ENCODE results near the gene AP1G2. TPM values are rescaled to one million over a fixed set of nuclear protein-coding genes. Genes with fewer than 3 reads are reported as not detected.

The AP1G2 gene
- total and polyA plus RNA-seq, 2 donors (not counting 1 experiment from before 2014, with no cell fraction given) = 648 to 1,185 TPM

- H3K4me2 ChIP-seq (replicated peaks; ENCODE audit: low read depth, low read length, poor library complexity, severe bottlenecking) = no peak overlapping the region
- DNase-seq (no peak), ATAC-seq (ENCODE audit: low read depth) (no peak)
- no peak overlapping the region for H3K4me3 ChIP-seq (ENCODE audit: control extremely low read depth in 1 of 5, extremely low read depth in 1 of 5, insufficient read depth in 1 of 5, low read depth in 2 of 5, low read length in 4 of 5)
- no peaks in the 10 kb centered on the region for H3K36me3 ChIP-seq (replicated peaks in 1 of 2; ENCODE audit: control extremely low read depth in 1 of 2, control insufficient read depth in 1 of 2, extremely low read depth in 1 of 2, insufficient read depth in 2 of 2, low read length in 1 of 2)
- ChIA-PET POLR2A (no interaction called here), CTCF (interaction anchor here (2.4 kb wide), 1 partner anchor 9 kb away, joined by 12 read pairs; no protein-coding TSS in a partner anchor)
- H3K4me1 ChIP-seq (ENCODE audit: control insufficient read depth in 2 of 2, insufficient read depth in 2 of 2, low read length in 2 of 2) = peaks cover 20 to 27% of the 10 kb centered on the region in 2 donors
- TF ChIP-seq CTCF (IDR thresholded peaks at IDR 0.05) (no peak), EZH2 (IDR thresholded peaks at IDR 0.05; ENCODE audit: borderline replicate concordance, insufficient read depth, low read depth, low read length, poor library complexity, severe bottlenecking) (no peak)
- H3K9ac ChIP-seq (ENCODE audit: low read length) = no peak overlapping the region
- no peaks in the 10 kb centered on the region for H4K20me1 ChIP-seq (ENCODE audit: control insufficient read depth, insufficient read depth, low read length, poor library complexity, severe bottlenecking)
- 95% methylated on average over 19 of the region's 24 CpGs for WGBS (ENCODE audit: insufficient coverage)
- no peaks in the 10 kb centered on the region for H3K79me2 ChIP-seq (ENCODE audit: control insufficient read depth, insufficient read depth, low read length)
- intact Hi-C loops (cut with micrococcal nuclease) = no loop called here
- H3K4me1 Mint-ChIP-seq = peaks cover 13% of the 10 kb centered on the region
- no peak overlapping the region for H3K27ac Mint-ChIP-seq
- no peak overlapping the region for H3K4me3 Mint-ChIP-seq
- H3K27ac ChIP-seq (ENCODE audit: low read length in 2 of 2) = no peak overlapping the region
- H2AFZ ChIP-seq (ENCODE audit: insufficient read depth, low read depth, low read length, poor library complexity, severe bottlenecking) = no peak overlapping the region
- H3K9me3 ChIP-seq (ENCODE audit: control extremely low read depth in 1 of 3, control insufficient read depth in 2 of 3, insufficient read depth in 1 of 3, low read length in 2 of 3) = peaks cover 0 to 17% (median 0%) of the 10 kb centered on the region in 3 donors
- peaks cover 0 to 50% (median 21%) of the 10 kb centered on the region in 4 experiments for H3K27me3 ChIP-seq (replicated peaks in 1 of 4; ENCODE audit: control extremely low read depth in 1 of 4, control insufficient read depth in 3 of 4, insufficient read depth in 4 of 4, low read length in 3 of 4)
- H3K9me3 Mint-ChIP-seq (ENCODE audit: insufficient read depth) = no peaks in the 10 kb centered on the region
- peaks cover 50% of the 10 kb centered on the region for H3K27me3 Mint-ChIP-seq
These were observed 12.7 kb upstream of the AP1G2 start for GRCh38 chr14:23580152-23580926.

GRCh38 chr14:23579739-23580138 is 12.1 kb upstream of the AP1G2 start:
- Histone ChIP-seq H2AFZ (ENCODE audit: insufficient read depth, low read depth, low read length, poor library complexity, severe bottlenecking) (no peak overlapping the region), H3K27me3 (replicated peaks in 1 of 4; ENCODE audit: control extremely low read depth in 1 of 4, control insufficient read depth in 3 of 4, insufficient read depth in 4 of 4, low read length in 3 of 4) (peaks cover 0 to 56% (median 26%) of the 10 kb centered on the region in 4 experiments), H3K4me1 (ENCODE audit: control insufficient read depth in 2 of 2, insufficient read depth in 2 of 2, low read length in 2 of 2) (peaks cover 20 to 27% of the 10 kb centered on the region in 2 donors), H3K79me2 (ENCODE audit: control insufficient read depth, insufficient read depth, low read length) (no peaks in the 10 kb centered on the region), H3K9ac (ENCODE audit: low read length) (no peak overlapping the region), H3K36me3 (replicated peaks in 1 of 2; ENCODE audit: control extremely low read depth in 1 of 2, control insufficient read depth in 1 of 2, extremely low read depth in 1 of 2, insufficient read depth in 2 of 2, low read length in 1 of 2) (no peaks in the 10 kb centered on the region), H3K9me3 (ENCODE audit: control extremely low read depth in 1 of 3, control insufficient read depth in 2 of 3, insufficient read depth in 1 of 3, low read length in 2 of 3) (peaks cover 0 to 17% (median 0%) of the 10 kb centered on the region in 3 donors), H3K4me3 (ENCODE audit: control extremely low read depth in 1 of 5, extremely low read depth in 1 of 5, insufficient read depth in 1 of 5, low read depth in 2 of 5, low read length in 4 of 5) (no peak overlapping the region), H3K4me2 (replicated peaks; ENCODE audit: low read depth, low read length, poor library complexity, severe bottlenecking) (no peak overlapping the region), H4K20me1 (ENCODE audit: control insufficient read depth, insufficient read depth, low read length, poor library complexity, severe bottlenecking) (no peaks in the 10 kb centered on the region), H3K27ac (ENCODE audit: low read length in 2 of 2) (no peak overlapping the region)
- Mint-ChIP-seq H3K9me3 (ENCODE audit: insufficient read depth) (no peaks in the 10 kb centered on the region), H3K27ac (no peak overlapping the region), H3K27me3 (peaks cover 56% of the 10 kb centered on the region), H3K4me3 (no peak overlapping the region), H3K4me1 (peaks cover 16% of the 10 kb centered on the region)
- intact Hi-C loops (cut with micrococcal nuclease) = no loop called here
- POLR2A ChIA-PET = no interaction called here
- ATAC-seq (ENCODE audit: low read depth) = no peak
- no peak for DNase-seq
- CTCF ChIA-PET = interaction anchor here (2.4 kb wide), 1 partner anchor 10 kb away, joined by 12 read pairs; no protein-coding TSS in a partner anchor
- TF ChIP-seq CTCF (IDR thresholded peaks at IDR 0.05) (no peak), EZH2 (IDR thresholded peaks at IDR 0.05; ENCODE audit: borderline replicate concordance, insufficient read depth, low read depth, low read length, poor library complexity, severe bottlenecking) (no peak)
